Activated T-cell treated with anti-CD3 and anti-CD28 coated beads, Interleukin-2, amount 50 U/mL, for 48 hours (primary cell): ENCODE data around the gene RGPD3.
A peak's percentile ranks its signal among the peaks of the same experiment; 100 is the strongest.
"Not testable (repeated sequence)": the region's sequence is repeated elsewhere in the genome, so short reads cannot be mapped to it uniquely, and the experiment has no call there.

Source experiments
- DNase-seq, 2 experiments: peaks; one replicate each; pipeline ENCODE4 v3.0.0-alpha.2; 2020

The RGPD3 gene

DNA sequence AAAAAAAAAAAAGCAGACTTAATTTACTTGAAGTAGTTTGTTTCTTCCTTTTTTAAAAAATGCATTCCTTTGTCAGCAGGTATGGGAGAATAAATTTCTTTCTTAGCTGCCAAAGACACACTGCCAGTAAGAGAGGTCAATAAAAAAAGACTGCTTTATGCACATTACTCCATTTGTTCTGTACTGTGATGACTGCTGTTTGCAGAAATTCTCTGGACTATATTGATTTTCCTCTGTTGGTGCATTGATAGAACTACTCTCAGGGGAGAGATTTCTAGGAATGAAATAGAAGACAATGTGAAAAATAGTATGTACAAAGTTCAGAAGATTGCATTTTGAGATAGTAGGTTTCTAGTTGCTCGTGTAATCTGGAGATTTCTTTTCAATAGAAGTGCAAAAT lies 11.3 kb upstream of the RGPD3 start:
- DNase-seq: not testable (repeated sequence)

DNA sequence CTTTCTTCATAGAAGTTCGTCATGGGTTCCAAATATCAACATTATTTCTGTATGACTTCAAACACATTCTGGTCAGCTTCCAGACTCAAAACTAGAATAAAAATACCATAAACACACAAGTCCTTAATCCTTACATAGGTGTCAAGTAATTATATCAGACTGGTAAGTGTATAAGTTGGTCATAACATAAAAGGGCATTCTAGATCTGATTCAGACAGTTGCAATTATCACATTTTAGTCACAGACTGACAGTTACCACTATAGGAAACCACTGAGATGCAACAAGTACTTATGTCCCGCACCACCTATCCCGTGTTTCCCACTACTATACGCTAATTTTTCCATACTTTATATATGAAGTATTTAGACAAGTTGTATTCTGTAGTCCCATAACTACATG lies 9.4 kb upstream of the RGPD3 start:
- not testable (repeated sequence) for DNase-seq

GRCh38 chr2:106470658-106471057 lies 2.4 kb upstream of the RGPD3 start:
- peak; percentile 61 to 62 for DNase-seq

DNA sequence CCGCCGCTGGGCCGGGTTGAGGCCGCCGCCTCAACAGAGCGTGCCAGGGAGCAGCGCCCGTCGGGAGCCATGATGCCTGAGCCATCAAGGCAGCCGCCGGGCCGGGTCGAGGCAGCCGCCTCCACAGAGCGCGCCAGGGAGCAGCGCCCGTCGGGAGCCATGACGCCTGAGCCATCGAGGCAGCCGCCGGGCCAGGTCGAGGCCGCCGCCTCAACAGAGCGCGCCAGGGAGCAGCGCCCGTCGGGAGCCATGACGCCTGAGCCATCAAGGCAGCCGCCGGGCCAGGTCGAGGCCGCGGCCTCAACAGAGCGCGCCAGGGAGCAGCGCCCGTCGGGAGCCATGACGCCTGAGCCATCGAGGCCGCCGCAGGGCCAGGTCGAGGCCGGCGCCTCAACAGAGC lies 697 bp downstream of the RGPD3 start:
- not testable (repeated sequence) for DNase-seq

GRCh38 chr2:106461882-106462281 lies 6.3 kb downstream of the RGPD3 start:
- peak; percentile 31 to 39 for DNase-seq

DNA sequence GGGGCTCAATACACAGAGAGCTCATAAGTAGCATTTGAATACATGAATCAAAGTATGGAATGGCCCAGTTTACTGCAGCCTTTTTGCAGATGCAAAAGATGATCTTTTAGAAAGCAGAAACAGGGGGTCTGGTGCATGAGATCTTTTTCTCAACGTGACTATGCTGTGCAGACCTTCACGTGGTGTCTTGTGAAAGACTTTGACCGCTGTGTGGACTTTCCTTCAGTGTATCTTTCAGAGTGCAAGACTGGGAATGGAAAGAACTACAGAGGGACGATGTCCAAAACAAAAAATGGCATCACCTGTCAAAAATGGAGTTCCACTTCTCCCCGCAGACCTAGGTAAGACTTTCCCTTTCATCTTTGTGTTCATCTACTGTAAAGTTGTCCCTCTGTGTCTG lies 77.5 kb downstream of the RGPD3 start:
- DNase-seq: not testable (repeated sequence)

- not testable (repeated sequence) for DNase-seq
Observed at GRCh38 chr2:106388814-106389410, 79.3 kb downstream of the RGPD3 start.

DNA sequence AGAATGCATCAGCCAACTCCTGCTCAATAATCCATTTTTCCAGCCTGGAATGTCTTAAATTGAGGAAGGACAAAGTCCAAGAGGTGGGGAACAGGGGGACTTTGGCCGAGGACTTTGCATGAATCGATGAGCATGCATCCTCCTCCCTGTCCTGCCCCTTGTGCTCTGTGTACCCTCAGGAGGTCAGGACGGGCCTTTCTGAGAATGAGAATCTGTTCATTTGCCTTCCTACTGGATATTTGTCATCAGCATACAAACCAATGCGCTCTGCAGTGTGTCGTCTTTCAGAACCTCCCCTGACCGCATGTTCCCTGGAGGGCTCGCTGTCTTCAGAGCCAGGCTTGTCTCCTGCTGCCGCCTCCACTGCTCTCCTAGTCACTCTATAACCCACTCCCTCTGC lies 83.7 kb downstream of the RGPD3 start:
- not testable (repeated sequence) for DNase-seq

DNA sequence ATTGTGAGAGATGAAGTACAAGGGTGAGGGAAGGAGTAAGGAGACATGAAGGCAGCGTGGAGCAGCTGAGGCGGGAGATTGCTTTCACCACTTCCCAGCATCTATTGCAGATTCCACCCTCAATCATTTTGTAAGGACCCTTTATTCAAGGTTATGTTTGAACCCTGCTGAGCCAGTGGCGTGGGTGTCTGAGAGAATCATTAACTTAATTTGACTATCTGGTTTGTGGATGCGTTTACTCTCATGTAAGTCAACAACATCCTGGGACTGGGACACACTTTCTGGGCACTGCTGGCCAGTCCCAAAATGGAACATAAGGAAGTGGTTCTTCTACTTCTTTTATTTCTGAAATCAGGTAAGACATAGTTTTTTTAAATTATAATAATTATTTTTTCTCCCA lies 86.3 kb downstream of the RGPD3 start:
- not testable (repeated sequence) for DNase-seq

- not testable (repeated sequence) for DNase-seq
Observed at GRCh38 chr2:106379567-106379966, 88.6 kb downstream of the RGPD3 start.

- not testable (repeated sequence) for DNase-seq
Observed at GRCh38 chr2:106369182-106369581, 99.0 kb downstream of the RGPD3 start.

- DNase-seq: no peak
Observed at GRCh38 chr2:106366204-106366885, 101.9 kb downstream of the RGPD3 start.

DNA sequence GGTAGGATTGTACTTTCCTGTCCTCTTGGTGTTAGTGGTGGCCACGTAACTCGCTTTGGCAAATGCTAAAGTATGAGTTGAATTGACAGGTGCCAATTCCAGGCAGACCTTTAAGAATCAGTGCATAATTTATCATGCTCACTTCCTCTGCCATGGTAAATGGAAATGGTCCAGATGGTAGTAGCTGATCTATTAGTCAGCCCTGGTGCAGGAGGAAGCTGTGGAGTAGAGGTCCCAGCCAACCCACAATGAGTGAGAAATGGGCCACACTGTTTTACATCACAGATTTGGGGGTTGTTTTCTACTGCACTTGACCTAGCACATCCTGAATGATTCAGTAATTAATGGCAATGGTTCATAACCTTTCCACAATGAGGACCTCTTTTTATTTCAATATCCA lies 104.4 kb downstream of the RGPD3 start:
- DNase-seq: no peak

- DNase-seq: no peak
Observed at GRCh38 chr2:106362789-106363188, 105.4 kb downstream of the RGPD3 start.

- no peak for DNase-seq
Observed at GRCh38 chr2:106359512-106359911, 108.7 kb downstream of the RGPD3 start.

DNA sequence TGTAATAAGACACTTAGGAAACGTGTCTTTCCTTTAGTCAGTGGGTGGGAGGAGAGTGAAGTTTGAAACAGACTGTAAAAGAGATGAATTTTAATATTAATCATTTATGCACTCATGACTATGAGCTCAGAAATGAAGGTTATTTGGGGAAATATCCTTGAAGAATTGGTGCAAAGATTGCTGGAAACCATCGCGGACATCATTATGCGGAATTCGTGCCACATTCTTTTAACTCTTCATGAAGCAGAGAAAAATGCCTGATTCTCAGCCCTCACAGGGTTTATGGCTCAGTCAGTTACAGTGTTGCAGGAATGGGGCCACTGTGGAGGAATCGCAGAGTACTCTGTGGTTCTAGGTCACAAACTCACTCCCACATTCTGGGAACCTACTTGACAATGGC lies 109.7 kb downstream of the RGPD3 start:
- no peak for DNase-seq

GRCh38 chr2:106358081-106358480 lies 110.1 kb downstream of the RGPD3 start:
- DNase-seq: no peak

- DNase-seq: no peak
Observed at GRCh38 chr2:106356291-106356690, 111.9 kb downstream of the RGPD3 start.

DNA sequence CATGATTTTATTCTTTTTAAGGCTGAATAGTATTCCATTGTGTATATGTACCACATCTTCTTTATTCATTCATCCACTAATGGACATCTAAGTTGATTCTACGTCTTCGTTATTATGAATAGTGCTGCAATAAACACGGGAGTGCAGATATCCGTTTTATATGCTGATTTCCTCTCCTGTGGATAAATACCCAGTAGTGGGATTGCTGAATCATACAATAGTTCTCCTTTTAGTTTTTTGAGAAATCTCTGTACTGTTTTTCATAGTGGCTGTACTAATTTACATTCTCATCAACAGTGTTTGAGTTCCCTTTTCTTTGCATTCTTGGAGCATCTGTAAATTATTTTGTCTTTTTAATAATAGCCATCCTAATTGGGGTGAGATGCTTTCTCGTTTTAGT lies 114.5 kb downstream of the RGPD3 start:
- no peak for DNase-seq

DNA sequence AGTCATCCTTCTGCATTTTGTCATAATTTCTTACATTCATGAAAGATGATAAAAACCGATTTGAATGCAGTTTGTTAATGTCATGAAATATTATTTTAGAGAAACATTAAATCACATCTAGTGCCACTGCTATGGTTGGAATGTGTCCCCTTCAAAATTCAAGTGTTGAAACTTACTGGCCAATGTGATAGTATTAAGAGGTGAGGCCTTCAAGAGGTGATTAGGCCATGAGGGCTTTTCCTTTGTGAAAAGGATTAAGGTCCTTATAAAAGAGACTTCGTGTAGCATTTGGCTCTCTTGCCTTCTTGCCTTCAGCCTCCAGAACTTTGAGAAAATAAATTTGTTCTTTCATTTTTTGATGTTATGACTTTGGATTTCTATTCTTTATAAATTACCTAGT lies 117.2 kb downstream of the RGPD3 start:
- no peak for DNase-seq

- no peak for DNase-seq
Observed at GRCh38 chr2:106344302-106344701, 123.9 kb downstream of the RGPD3 start.

DNA sequence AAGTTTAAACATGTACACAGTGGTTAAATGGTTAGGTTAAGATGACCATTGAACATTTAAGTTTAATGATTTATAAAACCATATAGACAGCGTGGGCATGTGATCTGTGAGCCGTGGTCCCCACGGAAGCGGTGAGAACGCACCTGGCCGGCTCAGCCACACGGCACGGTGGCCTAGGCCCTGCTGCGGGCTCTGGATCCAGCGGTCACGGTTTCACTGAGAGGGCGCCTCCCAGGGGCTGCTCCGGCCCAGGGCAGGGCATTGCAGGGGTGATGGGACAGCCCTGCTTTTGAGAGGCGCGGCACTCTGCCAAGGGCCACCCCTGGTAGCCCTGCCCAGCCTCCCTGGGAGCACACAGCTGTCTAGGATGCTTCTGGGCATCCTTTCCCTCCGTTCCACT lies 124.9 kb downstream of the RGPD3 start:
- no peak for DNase-seq

DNA sequence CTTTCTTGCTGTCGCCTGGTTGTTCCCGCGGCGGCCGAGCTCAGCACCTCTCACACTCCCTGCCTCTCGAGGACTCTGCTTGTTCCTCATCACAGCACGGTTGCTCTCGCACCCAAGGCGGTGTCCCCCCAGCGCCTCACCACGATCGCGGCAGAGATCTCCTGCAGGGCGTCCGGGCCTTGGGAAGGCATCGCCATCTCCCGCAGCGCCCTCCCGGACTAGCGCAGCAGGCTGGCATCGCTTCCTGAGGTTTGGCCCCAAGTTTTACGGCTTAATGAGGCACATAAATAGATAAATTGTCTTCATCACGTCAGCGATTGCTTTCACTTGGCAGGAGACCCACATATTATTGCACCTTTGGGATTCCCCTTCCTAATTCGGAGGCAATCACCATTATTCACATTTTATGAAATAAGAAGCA lies 125.4 kb downstream of the RGPD3 start:
- DNase-seq: no peak

- DNase-seq: no peak
Observed at GRCh38 chr2:106341666-106342065, 126.5 kb downstream of the RGPD3 start.
